Measurements from ENCODE around the gene EDA.

Gene EDA

DNA sequence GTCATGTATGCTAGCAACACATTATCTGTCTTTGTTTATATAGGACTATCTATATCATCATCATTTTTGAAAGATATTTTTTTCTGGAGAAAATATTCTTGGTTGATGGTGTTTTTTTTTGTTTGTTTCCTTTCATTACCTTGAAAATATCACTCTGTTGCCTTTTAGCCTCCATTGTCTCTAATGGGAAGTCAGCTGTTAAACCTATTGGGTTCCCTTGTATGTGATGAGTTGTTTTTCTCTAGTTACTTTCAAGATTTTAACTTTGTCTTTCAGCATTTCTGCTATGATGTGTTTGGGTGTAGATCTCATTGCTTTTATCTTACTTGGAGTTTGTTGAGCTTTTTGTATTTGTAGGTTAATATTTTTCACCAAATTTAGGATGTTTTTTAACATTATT is 124.4 kb downstream of the EDA start:
- no peaks in the 10 kb centered on the region for H3K4me1 ChIP-seq (ENCODE audit: control insufficient read depth, insufficient read depth, low read length)
- no peak overlapping the region for H3K9ac ChIP-seq (ENCODE audit: low read length)
- H3K9me3 ChIP-seq (ENCODE audit: control insufficient read depth, insufficient read depth, low read depth, low read length) = peaks cover 28% of the 10 kb centered on the region
- H3K27me3 ChIP-seq (ENCODE audit: control insufficient read depth, insufficient read depth, low read length) = no peaks in the 10 kb centered on the region
- H3K27ac ChIP-seq (ENCODE audit: low read depth, low read length) = no peak overlapping the region
- H3K4me3 ChIP-seq (ENCODE audit: low read depth, low read length) = no peak overlapping the region
- no peaks in the 10 kb centered on the region for H3K36me3 ChIP-seq (ENCODE audit: control insufficient read depth, insufficient read depth, low read length)

DNA sequence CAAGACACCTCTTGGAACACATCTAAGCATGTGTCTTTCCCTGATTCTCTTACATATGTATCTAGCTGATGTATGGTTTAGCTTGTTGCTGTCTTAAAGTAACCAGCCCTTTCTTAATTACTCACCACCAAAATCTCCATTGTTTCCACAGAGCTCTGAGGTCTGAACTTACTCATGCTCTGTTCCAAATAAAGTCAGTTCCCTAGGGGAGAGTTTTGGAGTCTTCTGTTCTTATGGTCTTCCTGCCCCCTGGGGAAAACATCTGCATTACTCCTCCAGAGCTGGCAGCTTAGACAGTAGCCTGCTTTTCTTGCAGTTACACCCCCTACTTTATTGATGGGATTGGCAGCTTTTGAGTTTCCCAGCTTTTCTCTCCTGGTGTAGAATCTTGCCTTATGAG is 125.8 kb downstream of the EDA start:
- Histone ChIP-seq H3K36me3 (ENCODE audit: control insufficient read depth, insufficient read depth, low read length) (no peaks in the 10 kb centered on the region), H3K27me3 (ENCODE audit: control insufficient read depth, insufficient read depth, low read length) (no peaks in the 10 kb centered on the region), H3K27ac (ENCODE audit: low read depth, low read length) (no peak overlapping the region), H3K4me1 (ENCODE audit: control insufficient read depth, insufficient read depth, low read length) (no peaks in the 10 kb centered on the region), H3K9me3 (ENCODE audit: control insufficient read depth, insufficient read depth, low read depth, low read length) (peaks cover 28% of the 10 kb centered on the region), H3K9ac (ENCODE audit: low read length) (no peak overlapping the region), H3K4me3 (ENCODE audit: low read depth, low read length) (no peak overlapping the region)

DNA sequence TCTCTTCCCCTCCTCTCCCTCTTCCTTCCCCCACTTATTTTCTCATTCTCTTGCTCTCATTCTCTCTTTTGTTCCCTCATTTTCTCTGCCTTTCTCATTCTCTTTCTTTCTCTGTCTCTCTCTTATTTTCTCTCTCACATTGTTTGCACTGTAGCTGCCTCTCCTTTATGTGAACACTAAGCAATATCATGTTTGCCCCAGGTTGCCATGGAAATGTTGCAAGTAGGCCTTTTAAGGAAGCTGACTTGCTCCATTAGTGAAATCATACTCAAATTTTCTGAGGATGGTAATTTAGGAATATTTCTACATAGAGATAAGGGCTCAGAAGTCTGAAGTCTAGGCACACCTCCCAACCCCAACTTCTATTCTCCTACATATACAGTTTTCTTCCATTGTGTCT is 130.1 kb downstream of the EDA start:
- Histone ChIP-seq H3K9me3 (ENCODE audit: control insufficient read depth, insufficient read depth, low read depth, low read length) (peaks cover 21% of the 10 kb centered on the region), H3K4me1 (ENCODE audit: control insufficient read depth, insufficient read depth, low read length) (no peaks in the 10 kb centered on the region), H3K4me3 (ENCODE audit: low read depth, low read length) (no peak overlapping the region), H3K9ac (ENCODE audit: low read length) (no peak overlapping the region), H3K27ac (ENCODE audit: low read depth, low read length) (no peak overlapping the region), H3K27me3 (ENCODE audit: control insufficient read depth, insufficient read depth, low read length) (no peaks in the 10 kb centered on the region), H3K36me3 (ENCODE audit: control insufficient read depth, insufficient read depth, low read length) (no peaks in the 10 kb centered on the region)

DNA sequence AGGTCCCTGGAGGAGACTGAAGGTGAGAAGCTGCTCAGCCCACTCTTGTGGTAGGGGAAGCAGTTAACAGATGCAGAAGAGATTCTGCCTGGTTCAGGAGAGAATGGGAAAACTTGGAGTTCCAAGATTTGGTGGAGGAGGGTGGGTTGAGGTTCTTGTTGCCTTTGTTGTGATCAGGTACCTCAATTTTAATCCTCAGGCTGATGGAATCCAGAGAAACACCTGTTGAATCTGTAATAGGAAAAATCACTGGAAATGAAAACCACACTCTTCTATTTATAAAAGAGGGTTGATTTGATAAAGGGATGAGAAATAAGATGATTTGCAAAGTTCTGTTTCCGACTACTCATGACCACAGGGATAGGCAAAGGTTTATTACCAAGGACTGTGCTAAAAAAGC is 132.1 kb downstream of the EDA start:
- H3K36me3 ChIP-seq (ENCODE audit: control insufficient read depth, insufficient read depth, low read length) = no peaks in the 10 kb centered on the region
- no peaks in the 10 kb centered on the region for H3K4me1 ChIP-seq (ENCODE audit: control insufficient read depth, insufficient read depth, low read length)
- H3K27me3 ChIP-seq (ENCODE audit: control insufficient read depth, insufficient read depth, low read length) = no peaks in the 10 kb centered on the region
- H3K9me3 ChIP-seq (ENCODE audit: control insufficient read depth, insufficient read depth, low read depth, low read length) = peaks cover 8% of the 10 kb centered on the region; the same call in 1 of the 2 replicates
- no peak overlapping the region for H3K27ac ChIP-seq (ENCODE audit: low read depth, low read length)
- H3K9ac ChIP-seq (ENCODE audit: low read length) = no peak overlapping the region
- H3K4me3 ChIP-seq (ENCODE audit: low read depth, low read length) = no peak overlapping the region

DNA sequence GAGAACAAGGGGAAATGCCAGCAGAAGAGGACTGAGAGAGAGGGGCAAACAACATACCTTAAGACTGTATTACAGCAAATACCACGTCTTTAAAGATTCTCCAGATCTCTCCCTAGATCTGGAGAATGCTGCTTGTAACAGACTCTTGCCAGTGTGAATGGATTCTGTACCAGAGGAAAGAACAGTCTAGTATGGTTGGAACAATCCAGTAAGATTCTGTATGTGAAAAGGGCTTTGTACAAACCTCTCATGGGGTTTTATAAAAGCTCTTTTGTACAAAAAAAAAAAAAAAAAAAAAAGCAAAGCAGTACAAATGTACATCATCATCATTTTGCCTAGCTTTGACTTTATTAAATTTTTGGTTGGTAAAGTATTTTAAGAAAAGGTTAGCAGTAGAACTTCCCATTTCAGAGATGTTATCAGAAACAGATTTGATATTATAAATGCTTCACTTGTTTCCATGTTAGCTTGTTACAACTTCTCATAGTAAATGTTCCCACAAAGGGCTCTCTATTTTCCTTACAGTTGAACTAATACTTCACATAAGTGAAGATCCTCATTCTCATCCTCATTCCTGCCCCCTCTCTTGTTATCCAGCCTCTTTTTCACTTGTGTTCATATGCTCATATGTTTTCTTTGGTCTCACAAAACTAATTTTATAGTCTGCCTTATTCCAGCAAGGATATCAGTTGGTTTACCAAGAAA is 144.2 kb downstream of the EDA start:
- H3K27me3 ChIP-seq (ENCODE audit: control insufficient read depth, insufficient read depth, low read length) = no peaks in the 10 kb centered on the region
- H3K4me1 ChIP-seq (ENCODE audit: control insufficient read depth, insufficient read depth, low read length) = no peaks in the 10 kb centered on the region
- H3K9me3 ChIP-seq (ENCODE audit: control insufficient read depth, insufficient read depth, low read depth, low read length) = peaks cover 11% of the 10 kb centered on the region
- no peak overlapping the region for H3K27ac ChIP-seq (ENCODE audit: low read depth, low read length)
- no peak overlapping the region for H3K9ac ChIP-seq (ENCODE audit: low read length)
- no peaks in the 10 kb centered on the region for H3K36me3 ChIP-seq (ENCODE audit: control insufficient read depth, insufficient read depth, low read length)
- H3K4me3 ChIP-seq (ENCODE audit: low read depth, low read length) = no peak overlapping the region

DNA sequence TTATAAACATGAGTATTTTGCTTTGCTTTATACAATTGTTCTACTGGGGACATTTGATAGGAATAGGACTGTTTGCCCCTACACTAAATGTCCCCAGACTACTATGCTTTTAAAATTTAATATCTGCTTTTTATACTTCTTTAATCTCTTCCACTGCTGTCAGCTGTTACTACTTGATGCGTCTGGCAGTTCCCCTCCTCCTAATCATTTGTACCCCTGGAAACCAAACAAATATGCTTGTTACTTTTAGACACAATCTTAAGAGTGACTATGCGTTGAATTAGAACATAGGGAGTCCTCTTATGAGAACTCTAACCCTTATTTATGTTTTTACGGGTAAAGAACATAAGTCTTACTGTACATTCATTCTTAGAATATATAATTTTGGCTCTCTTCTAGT is 145.7 kb downstream of the EDA start:
- no peak overlapping the region for H3K9ac ChIP-seq (ENCODE audit: low read length)
- H3K27me3 ChIP-seq (ENCODE audit: control insufficient read depth, insufficient read depth, low read length) = no peaks in the 10 kb centered on the region
- no peak overlapping the region for H3K27ac ChIP-seq (ENCODE audit: low read depth, low read length)
- no peaks in the 10 kb centered on the region for H3K36me3 ChIP-seq (ENCODE audit: control insufficient read depth, insufficient read depth, low read length)
- H3K4me1 ChIP-seq (ENCODE audit: control insufficient read depth, insufficient read depth, low read length) = no peaks in the 10 kb centered on the region
- H3K9me3 ChIP-seq (ENCODE audit: control insufficient read depth, insufficient read depth, low read depth, low read length) = peaks cover 7% of the 10 kb centered on the region
- no peak overlapping the region for H3K4me3 ChIP-seq (ENCODE audit: low read depth, low read length)

DNA sequence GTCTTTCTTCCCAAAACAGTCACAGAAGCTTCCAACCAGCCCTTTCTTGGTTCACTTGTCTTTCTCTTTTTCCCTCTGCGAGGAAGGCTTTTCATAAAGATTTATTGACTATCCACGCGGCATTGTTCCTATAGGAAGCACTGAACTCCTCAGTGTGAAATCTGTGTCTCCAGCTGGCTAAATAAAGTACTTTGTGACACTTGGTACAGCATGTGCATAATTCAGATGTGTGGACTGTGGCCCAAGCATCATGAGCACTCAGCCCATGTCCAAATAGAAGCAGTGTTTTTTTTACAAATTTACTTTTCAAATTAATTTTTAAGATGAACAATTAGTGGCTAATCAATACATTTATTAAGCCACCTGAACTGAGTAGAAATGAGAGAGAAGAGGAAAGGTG is 146.4 kb downstream of the EDA start:
- Histone ChIP-seq H3K4me3 (ENCODE audit: low read depth, low read length) (no peak overlapping the region), H3K9me3 (ENCODE audit: control insufficient read depth, insufficient read depth, low read depth, low read length) (peaks cover 10% of the 10 kb centered on the region), H3K4me1 (ENCODE audit: control insufficient read depth, insufficient read depth, low read length) (no peaks in the 10 kb centered on the region), H3K27me3 (ENCODE audit: control insufficient read depth, insufficient read depth, low read length) (no peaks in the 10 kb centered on the region), H3K27ac (ENCODE audit: low read depth, low read length) (no peak overlapping the region), H3K9ac (ENCODE audit: low read length) (no peak overlapping the region), H3K36me3 (ENCODE audit: control insufficient read depth, insufficient read depth, low read length) (no peaks in the 10 kb centered on the region)

DNA sequence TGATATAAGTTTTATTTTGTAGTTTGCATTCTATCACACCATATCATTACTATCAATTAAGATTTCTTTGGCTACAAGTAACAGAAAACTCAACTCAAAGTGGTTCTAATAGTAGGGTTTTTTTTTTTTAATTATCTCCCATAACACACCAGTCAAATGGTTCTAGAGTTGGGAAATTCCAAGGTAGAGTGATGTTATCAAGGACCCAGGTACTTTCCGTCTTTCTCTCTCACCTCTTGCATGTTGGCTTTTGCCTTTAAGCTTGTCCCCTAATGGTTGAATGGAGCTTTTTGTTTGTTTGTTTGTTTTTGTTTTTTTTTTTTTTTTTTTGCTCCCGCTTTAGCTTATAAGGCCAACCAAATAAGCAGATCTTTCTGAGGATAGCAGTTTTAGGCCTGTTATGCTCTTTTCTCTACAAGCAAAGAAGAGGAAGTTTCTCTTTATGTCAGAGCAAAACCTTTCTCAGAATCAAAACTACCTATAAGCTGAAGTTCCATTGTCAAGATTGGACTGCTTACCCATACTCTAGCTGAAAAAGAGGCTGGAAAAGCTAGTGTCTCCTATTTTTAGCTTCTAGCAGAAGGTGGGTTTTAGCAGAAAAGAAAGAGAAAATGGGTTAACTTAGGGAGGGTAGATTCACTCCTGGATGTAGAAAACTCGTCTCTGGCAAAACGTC is 177.5 kb downstream of the EDA start:
- Histone ChIP-seq H3K9ac (ENCODE audit: low read length) (no peak overlapping the region), H3K4me1 (ENCODE audit: control insufficient read depth, insufficient read depth, low read length) (no peaks in the 10 kb centered on the region), H3K36me3 (ENCODE audit: control insufficient read depth, insufficient read depth, low read length) (no peaks in the 10 kb centered on the region), H3K9me3 (ENCODE audit: control insufficient read depth, insufficient read depth, low read depth, low read length) (peaks cover 11% of the 10 kb centered on the region), H3K27ac (ENCODE audit: low read depth, low read length) (no peak overlapping the region), H3K4me3 (ENCODE audit: low read depth, low read length) (no peak overlapping the region), H3K27me3 (ENCODE audit: control insufficient read depth, insufficient read depth, low read length) (no peaks in the 10 kb centered on the region)

DNA sequence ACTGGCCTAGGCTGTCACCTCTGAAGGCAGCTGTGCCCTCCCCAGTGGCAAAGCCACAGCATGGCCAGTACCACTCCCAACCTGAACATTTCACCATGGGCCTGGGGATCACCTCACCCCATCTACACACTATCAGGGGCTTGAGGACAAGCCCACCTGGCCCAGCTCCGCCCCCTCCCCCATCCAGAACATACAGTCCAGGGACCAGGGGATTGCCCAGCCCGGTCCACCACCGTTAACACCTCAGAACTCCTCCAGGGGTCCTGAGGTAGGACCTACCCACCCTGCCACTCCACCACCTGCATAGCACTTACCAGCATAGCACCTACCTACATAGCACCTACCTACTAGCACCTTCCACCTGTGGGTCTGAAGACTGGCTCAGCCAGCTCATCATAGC is 179.8 kb downstream of the EDA start:
- Histone ChIP-seq H3K27me3 (ENCODE audit: control insufficient read depth, insufficient read depth, low read length) (no peaks in the 10 kb centered on the region), H3K4me1 (ENCODE audit: control insufficient read depth, insufficient read depth, low read length) (no peaks in the 10 kb centered on the region), H3K4me3 (ENCODE audit: low read depth, low read length) (no peak overlapping the region), H3K27ac (ENCODE audit: low read depth, low read length) (no peak overlapping the region), H3K36me3 (ENCODE audit: control insufficient read depth, insufficient read depth, low read length) (no peaks in the 10 kb centered on the region), H3K9ac (ENCODE audit: low read length) (no peak overlapping the region), H3K9me3 (ENCODE audit: control insufficient read depth, insufficient read depth, low read depth, low read length) (peaks cover 6% of the 10 kb centered on the region; the same call in 1 of the 2 replicates)

DNA sequence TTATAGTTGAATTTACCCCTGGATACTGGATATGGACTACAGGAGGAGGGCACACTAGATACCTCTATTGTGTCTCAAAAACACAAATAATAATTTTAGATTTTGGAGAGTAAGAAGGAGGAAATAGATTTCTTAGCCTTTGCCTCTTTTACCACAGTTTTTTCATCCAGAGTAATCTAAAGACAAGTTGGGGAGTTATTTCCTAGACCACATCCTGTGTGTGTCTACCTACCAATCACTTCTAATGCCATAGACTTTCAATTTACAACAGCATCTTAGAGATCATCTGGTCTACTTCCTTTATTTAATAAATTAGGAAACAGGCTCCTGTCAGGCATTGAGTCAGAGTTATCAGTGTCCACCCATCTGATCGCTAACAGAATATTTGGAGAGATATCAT is 191.5 kb downstream of the EDA start:
- Histone ChIP-seq H3K27ac (ENCODE audit: low read depth, low read length) (no peak overlapping the region), H3K9me3 (ENCODE audit: control insufficient read depth, insufficient read depth, low read depth, low read length) (peaks cover 2% of the 10 kb centered on the region; the same call in 1 of the 2 replicates), H3K4me3 (ENCODE audit: low read depth, low read length) (no peak overlapping the region), H3K36me3 (ENCODE audit: control insufficient read depth, insufficient read depth, low read length) (no peaks in the 10 kb centered on the region), H3K4me1 (ENCODE audit: control insufficient read depth, insufficient read depth, low read length) (no peaks in the 10 kb centered on the region), H3K9ac (ENCODE audit: low read length) (no peak overlapping the region), H3K27me3 (ENCODE audit: control insufficient read depth, insufficient read depth, low read length) (no peaks in the 10 kb centered on the region)

DNA sequence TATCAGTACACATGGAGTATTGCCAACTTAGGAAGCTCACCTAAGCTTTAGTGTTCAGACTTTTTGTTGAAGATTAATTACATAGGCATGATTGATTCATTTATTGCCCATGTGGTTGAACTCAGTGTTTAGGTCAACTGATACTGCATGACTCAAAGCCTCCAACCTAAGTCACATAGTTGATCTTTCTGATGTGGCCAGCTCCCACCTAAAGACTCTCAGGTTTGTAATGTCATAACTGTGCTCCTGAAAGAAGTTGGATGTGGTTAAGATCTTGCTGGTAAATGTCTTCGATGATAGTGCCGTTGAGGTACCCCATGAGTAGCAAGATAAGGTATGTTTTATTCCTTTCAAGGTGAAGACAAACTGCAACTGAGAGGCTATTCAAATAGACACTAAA is 192.5 kb downstream of the EDA start:
- Histone ChIP-seq H3K27me3 (ENCODE audit: control insufficient read depth, insufficient read depth, low read length) (no peaks in the 10 kb centered on the region), H3K9ac (ENCODE audit: low read length) (no peak overlapping the region), H3K4me1 (ENCODE audit: control insufficient read depth, insufficient read depth, low read length) (no peaks in the 10 kb centered on the region), H3K36me3 (ENCODE audit: control insufficient read depth, insufficient read depth, low read length) (no peaks in the 10 kb centered on the region), H3K4me3 (ENCODE audit: low read depth, low read length) (no peak overlapping the region), H3K27ac (ENCODE audit: low read depth, low read length) (no peak overlapping the region), H3K9me3 (ENCODE audit: control insufficient read depth, insufficient read depth, low read depth, low read length) (peaks cover 2% of the 10 kb centered on the region; the same call in 1 of the 2 replicates)
